Ishikawa (cell line): ENCODE measurements around the gene TNS3.
A peak's percentile ranks its signal among the peaks of the same experiment; 100 is the strongest.

Experiments used
- CEBPB ChIP-seq: IDR thresholded peaks from 2 replicates; pipeline ENCODE4 v1.6.1; 2012
- CREB1 ChIP-seq: IDR thresholded peaks from 2 replicates; pipeline ENCODE4 v1.6.1; 2012; ENCODE audit warnings: low read depth
- EGR1 ChIP-seq: IDR thresholded peaks from 2 replicates; pipeline ENCODE4 v1.6.1; 2012
- EP300 ChIP-seq: IDR thresholded peaks from 2 replicates; pipeline ENCODE4 v1.6.1; 2012; ENCODE audit warnings: borderline replicate concordance
- FOXM1 ChIP-seq: IDR thresholded peaks from 2 replicates; pipeline ENCODE4 v1.6.1; 2012; ENCODE audit warnings: low read depth, borderline replicate concordance
- MAX ChIP-seq: IDR thresholded peaks from 2 replicates; pipeline ENCODE4 v1.6.1; 2012
- NFIC ChIP-seq: IDR thresholded peaks from 2 replicates; pipeline ENCODE4 v1.6.1; 2012
- RAD21 ChIP-seq: IDR thresholded peaks from 2 replicates; pipeline ENCODE4 v1.6.1; 2012; ENCODE audit warnings: low read depth
- TAF1 ChIP-seq: IDR thresholded peaks from 2 replicates; pipeline ENCODE4 v1.6.1; 2012; ENCODE audit warnings: low read depth, mild to moderate bottlenecking
- TCF12 ChIP-seq: IDR thresholded peaks from 2 replicates; pipeline ENCODE4 v1.6.1; 2012; ENCODE audit warnings: low read depth
- TEAD4 ChIP-seq: IDR thresholded peaks from 2 replicates; pipeline ENCODE4 v1.6.1; 2012
- YY1 ChIP-seq: IDR thresholded peaks from 2 replicates; pipeline ENCODE4 v1.6.1; 2012; ENCODE audit warnings: low read depth
- ZBTB7A ChIP-seq: IDR thresholded peaks from 2 replicates; pipeline ENCODE4 v1.6.1; 2012; ENCODE audit warnings: low read depth
- TF ChIP-seq, protein P1 (sequence below): IDR thresholded peaks from 2 replicates; pipeline ENCODE4 v1.6.1; 2012; ENCODE audit warnings: low read depth, mild to moderate bottlenecking
- TF ChIP-seq, protein P2 (sequence below): IDR thresholded peaks from 2 replicates; pipeline ENCODE4 v1.6.1; 2012

Gene TNS3

GRCh38 chr7:47576031-47576865 lies 5.7 kb downstream of the TNS3 start:
- TF ChIP-seq, protein P1, sequence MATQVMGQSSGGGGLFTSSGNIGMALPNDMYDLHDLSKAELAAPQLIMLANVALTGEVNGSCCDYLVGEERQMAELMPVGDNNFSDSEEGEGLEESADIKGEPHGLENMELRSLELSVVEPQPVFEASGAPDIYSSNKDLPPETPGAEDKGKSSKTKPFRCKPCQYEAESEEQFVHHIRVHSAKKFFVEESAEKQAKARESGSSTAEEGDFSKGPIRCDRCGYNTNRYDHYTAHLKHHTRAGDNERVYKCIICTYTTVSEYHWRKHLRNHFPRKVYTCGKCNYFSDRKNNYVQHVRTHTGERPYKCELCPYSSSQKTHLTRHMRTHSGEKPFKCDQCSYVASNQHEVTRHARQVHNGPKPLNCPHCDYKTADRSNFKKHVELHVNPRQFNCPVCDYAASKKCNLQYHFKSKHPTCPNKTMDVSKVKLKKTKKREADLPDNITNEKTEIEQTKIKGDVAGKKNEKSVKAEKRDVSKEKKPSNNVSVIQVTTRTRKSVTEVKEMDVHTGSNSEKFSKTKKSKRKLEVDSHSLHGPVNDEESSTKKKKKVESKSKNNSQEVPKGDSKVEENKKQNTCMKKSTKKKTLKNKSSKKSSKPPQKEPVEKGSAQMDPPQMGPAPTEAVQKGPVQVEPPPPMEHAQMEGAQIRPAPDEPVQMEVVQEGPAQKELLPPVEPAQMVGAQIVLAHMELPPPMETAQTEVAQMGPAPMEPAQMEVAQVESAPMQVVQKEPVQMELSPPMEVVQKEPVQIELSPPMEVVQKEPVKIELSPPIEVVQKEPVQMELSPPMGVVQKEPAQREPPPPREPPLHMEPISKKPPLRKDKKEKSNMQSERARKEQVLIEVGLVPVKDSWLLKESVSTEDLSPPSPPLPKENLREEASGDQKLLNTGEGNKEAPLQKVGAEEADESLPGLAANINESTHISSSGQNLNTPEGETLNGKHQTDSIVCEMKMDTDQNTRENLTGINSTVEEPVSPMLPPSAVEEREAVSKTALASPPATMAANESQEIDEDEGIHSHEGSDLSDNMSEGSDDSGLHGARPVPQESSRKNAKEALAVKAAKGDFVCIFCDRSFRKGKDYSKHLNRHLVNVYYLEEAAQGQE, result peak; percentile 71
- TF ChIP-seq, protein P2, sequence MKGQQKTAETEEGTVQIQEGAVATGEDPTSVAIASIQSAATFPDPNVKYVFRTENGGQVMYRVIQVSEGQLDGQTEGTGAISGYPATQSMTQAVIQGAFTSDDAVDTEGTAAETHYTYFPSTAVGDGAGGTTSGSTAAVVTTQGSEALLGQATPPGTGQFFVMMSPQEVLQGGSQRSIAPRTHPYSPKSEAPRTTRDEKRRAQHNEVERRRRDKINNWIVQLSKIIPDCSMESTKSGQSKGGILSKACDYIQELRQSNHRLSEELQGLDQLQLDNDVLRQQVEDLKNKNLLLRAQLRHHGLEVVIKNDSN, result no peak; the same call in none of the 2 replicates
- TF ChIP-seq EGR1 (no peak), CREB1 (no peak), RAD21 (no peak), YY1 (0 out of 2 replicates have a peak, but pooled peaks have one; percentile 17), MAX (peak; percentile 76; the same call in 1 of the 2 replicates), TCF12 (peak; percentile 45; the same call in 1 of the 2 replicates), TAF1 (no peak), FOXM1 (no peak; the same call in 1 of the 2 replicates), NFIC (peak; percentile 31), TEAD4 (peak; percentile 67), EP300 (peak; percentile 64; the same call in 1 of the 2 replicates), ZBTB7A (no peak), CEBPB (0 out of 2 replicates have a peak, but pooled peaks have one; percentile 23)

DNA sequence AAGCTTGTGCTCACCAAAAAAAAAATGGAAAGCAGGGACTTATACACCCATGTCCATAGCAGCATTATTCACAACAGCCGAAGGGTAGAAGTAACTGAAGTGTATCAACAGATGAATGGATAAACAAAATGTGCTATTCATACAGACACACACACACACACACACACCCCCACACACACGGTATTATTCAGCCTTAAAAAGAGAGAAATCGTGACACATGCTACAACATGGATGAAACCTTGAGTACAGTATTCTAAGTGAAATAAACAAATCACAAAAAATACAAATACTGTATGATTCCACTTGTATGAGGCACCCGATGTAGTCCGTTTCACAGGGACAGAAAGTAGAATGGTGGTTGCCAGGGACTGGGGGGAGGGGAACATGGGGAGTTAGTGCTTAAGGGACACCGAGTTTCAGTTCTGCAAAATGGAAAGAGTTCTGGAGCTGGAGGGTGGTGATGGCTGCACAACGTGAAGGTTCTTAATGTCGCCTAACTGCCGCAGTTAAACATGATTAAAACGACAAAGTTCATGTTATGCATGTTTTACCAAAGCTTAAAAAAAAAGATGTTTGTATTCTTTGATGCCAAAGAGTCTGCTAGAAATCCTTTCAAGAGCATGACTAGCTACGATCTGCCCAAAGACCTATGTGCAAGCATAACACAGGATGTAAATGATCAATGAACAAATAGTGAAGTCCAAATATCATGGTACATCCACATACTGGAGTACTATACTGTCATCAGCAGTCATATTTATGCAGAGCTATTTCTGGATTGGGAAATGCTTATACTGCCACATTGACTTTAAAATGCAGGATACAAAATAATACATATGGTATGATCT lies 7.2 kb downstream of the TNS3 start:
- TF ChIP-seq, protein P2, result no peak
- TF ChIP-seq FOXM1, result no peak
- TF ChIP-seq, protein P1, result no peak
- TF ChIP-seq NFIC, result no peak
- TF ChIP-seq MAX, result no peak
- no peak for TF ChIP-seq TCF12
- TF ChIP-seq EGR1, result no peak
- TF ChIP-seq TAF1, result no peak
- no peak for TF ChIP-seq RAD21
- TF ChIP-seq ZBTB7A, result no peak
- TF ChIP-seq EP300, result no peak
- TF ChIP-seq YY1, result no peak

DNA sequence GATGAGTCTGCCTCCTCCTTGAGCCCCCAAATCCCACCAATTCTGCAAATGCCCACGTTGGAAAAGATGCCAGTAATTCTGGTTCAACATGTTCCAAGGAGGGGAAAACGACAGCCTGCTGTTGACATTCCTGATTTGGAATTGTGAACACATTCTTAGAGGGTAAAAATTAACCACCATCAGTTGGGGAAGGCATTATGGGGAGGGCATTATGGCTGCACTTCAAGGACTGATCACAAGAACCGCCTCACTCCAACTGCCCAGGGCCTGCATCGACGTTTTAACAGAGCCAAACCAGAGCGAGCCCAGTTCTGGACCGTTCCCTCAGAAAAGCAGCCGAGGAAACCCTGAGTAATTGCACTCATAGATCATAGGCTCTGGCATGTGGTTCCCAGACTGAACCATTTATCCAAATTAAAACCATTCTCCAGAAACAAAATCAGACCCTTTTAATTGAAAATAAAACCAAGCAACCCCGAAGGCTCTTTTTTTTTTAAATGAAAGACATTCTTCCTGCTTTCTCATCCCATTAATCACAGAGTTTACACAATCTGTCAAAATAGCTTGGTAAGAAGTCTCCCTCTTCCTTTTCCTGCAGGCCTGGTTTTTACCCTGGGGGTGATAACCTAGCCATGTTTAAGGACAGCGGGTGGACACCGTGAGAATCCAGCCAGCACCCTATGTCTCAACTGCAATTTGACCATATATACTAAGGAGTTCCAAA lies 8.0 kb downstream of the TNS3 start:
- TF ChIP-seq, protein P2, result no peak
- TF ChIP-seq NFIC (peak; percentile 33; the same call in 1 of the 2 replicates), TCF12 (peak; percentile 73; the same call in 1 of the 2 replicates), ZBTB7A (no peak), CREB1 (no peak), CEBPB (peak; percentile 78), TAF1 (no peak), TEAD4 (peak; percentile 36; the same call in 1 of the 2 replicates), FOXM1 (peak; percentile 64; the same call in 1 of the 2 replicates)
- TF ChIP-seq, protein P1, result no peak
